ENCODE measurements around the gene LRRC45. TPM values are rescaled to one million over a fixed set of nuclear protein-coding genes. Genes with fewer than 3 reads are reported as not detected.

The LRRC45 gene
- total and polyA plus RNA-seq, 2 donors (not counting 1 experiment from before 2014, with no cell fraction given), result 2.3 to 9.9 TPM

DNA sequence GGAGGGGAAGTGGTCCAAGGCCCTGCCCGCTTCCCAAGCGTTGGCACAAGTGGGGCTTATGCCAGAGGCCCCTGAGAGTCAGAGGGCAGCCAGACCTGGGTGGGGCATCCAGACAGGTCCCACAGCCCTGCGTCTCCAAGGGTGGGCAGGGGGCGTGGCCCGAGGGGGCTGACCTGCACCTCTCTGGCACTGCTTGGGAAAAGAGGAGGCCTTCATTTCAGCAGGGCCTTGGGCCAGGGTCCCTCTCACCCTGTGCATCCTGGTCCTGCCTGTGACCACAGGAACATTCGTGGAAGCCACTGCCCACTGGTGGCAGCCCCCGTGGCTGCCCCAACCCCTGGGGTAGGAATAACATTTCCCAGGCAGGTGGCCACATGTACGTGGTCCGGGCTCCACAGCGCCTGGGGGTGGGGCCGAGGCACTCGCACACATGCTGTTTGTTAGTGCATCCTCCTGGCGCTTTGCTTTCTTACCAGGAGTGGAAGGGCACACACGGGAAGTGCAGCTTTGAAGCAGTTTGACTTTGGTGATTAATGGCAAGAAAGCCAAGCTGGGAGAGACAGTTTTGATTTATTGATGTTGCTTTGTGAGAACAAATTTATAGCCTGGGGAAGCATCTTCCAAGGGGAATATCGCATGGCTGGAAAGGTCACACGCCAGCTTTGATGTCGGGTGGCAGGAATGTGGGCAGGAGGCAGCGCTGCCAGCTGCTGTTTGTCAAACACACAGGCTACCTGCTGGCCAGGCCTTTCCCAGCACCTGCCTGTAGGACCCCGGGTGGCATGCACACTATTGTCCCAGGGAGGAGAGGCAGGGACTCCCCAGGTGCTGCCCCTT lies 4.7 kb upstream of the LRRC45 start:
- Histone ChIP-seq H3K9me3 (ENCODE audit: control insufficient read depth, insufficient read depth, low read depth, low read length) (no peaks in the 10 kb centered on the region), H3K79me2 (ENCODE audit: control insufficient read depth, insufficient read depth, low read length) (peaks cover 7% of the 10 kb centered on the region), H2AFZ (ENCODE audit: low read length) (no peak overlapping the region), H3K27ac (ENCODE audit: insufficient read depth, low read length) (no peak overlapping the region), H3K4me1 (ENCODE audit: control insufficient read depth, extremely low read depth, insufficient read depth, low read length) (peaks cover 7% of the 10 kb centered on the region), H3K4me3 (replicated peaks in 1 of 4; ENCODE audit: control extremely low read depth in 1 of 4, insufficient read depth in 1 of 4, low read depth in 3 of 4, low read length in 4 of 4) (no peak overlapping the region), H3K4me2 (ENCODE audit: extremely low read depth, insufficient read depth, low read length) (no peak overlapping the region), H3K36me3 (ENCODE audit: control insufficient read depth, insufficient read depth, low read length) (peaks cover 4% of the 10 kb centered on the region), H3K27me3 (ENCODE audit: control insufficient read depth, insufficient read depth, low read length) (no peaks in the 10 kb centered on the region), H4K20me1 (ENCODE audit: control insufficient read depth, extremely low read depth, insufficient read depth, low read length) (no peaks in the 10 kb centered on the region), H3K9ac (ENCODE audit: insufficient read depth, low read length) (no peak overlapping the region)
- no peak for DNase-seq (ENCODE audit: low read depth in 2 of 2)
- TF ChIP-seq, protein P1, sequence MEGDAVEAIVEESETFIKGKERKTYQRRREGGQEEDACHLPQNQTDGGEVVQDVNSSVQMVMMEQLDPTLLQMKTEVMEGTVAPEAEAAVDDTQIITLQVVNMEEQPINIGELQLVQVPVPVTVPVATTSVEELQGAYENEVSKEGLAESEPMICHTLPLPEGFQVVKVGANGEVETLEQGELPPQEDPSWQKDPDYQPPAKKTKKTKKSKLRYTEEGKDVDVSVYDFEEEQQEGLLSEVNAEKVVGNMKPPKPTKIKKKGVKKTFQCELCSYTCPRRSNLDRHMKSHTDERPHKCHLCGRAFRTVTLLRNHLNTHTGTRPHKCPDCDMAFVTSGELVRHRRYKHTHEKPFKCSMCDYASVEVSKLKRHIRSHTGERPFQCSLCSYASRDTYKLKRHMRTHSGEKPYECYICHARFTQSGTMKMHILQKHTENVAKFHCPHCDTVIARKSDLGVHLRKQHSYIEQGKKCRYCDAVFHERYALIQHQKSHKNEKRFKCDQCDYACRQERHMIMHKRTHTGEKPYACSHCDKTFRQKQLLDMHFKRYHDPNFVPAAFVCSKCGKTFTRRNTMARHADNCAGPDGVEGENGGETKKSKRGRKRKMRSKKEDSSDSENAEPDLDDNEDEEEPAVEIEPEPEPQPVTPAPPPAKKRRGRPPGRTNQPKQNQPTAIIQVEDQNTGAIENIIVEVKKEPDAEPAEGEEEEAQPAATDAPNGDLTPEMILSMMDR (conservative IDR thresholded peaks at IDR 0.05 in 1 of 2, IDR thresholded peaks at IDR 0.05 in 1 of 2; ENCODE audit: low read depth in 1 of 2, low read length in 2 of 2), result no peak
- no peak for TF ChIP-seq EZH2 (IDR thresholded peaks at IDR 0.05; ENCODE audit: low read length, missing control alignments)

DNA sequence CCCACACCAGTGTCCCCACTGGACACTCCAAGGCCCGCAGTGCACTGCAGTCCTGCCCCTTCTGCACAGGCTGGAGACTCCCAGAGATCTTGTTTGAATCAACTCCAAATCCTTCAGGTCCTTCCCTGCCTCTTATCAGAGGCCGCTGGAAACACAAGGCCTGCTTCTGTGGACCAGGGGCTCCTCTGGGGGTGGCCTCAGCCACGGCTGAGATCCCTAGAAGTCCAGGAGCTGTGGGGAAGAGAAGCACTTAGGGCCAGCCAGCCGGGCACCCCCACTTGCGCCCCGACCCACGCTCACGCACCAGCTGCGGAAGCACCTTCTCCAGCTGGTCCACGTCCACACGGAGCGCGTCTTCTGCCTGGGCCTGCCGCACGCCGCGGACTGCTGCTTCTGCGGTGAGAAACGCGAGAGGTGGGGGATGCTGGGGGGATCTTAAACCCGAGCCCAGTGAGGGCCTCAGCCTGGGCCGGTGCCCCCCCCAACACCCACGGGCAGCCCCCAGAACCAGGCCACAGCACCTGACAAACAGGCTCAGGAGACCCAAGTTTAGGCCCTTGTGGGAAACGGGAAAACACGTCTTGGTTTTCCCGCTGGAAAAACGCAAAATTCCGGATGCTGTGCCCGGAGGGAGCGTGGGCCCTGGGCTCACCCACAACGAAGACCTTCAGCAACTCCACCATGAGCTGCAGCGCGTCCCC lies 4.0 kb upstream of the LRRC45 start:
- Histone ChIP-seq H3K36me3 (ENCODE audit: control insufficient read depth, insufficient read depth, low read length) (peaks cover 4% of the 10 kb centered on the region), H3K4me2 (ENCODE audit: extremely low read depth, insufficient read depth, low read length) (no peak overlapping the region), H3K9ac (ENCODE audit: insufficient read depth, low read length) (no peak overlapping the region), H4K20me1 (ENCODE audit: control insufficient read depth, extremely low read depth, insufficient read depth, low read length) (no peaks in the 10 kb centered on the region), H3K27me3 (ENCODE audit: control insufficient read depth, insufficient read depth, low read length) (no peaks in the 10 kb centered on the region), H3K79me2 (ENCODE audit: control insufficient read depth, insufficient read depth, low read length) (peaks cover 7% of the 10 kb centered on the region), H3K9me3 (ENCODE audit: control insufficient read depth, insufficient read depth, low read depth, low read length) (no peaks in the 10 kb centered on the region), H3K4me1 (ENCODE audit: control insufficient read depth, extremely low read depth, insufficient read depth, low read length) (peaks cover 11% of the 10 kb centered on the region), H3K4me3 (replicated peaks in 1 of 4; ENCODE audit: control extremely low read depth in 1 of 4, insufficient read depth in 1 of 4, low read depth in 3 of 4, low read length in 4 of 4) (no peak overlapping the region), H3K27ac (ENCODE audit: insufficient read depth, low read length) (no peak overlapping the region), H2AFZ (ENCODE audit: low read length) (no peak overlapping the region)
- no peak for DNase-seq (ENCODE audit: low read depth in 2 of 2)
- TF ChIP-seq, protein P1 (conservative IDR thresholded peaks at IDR 0.05 in 1 of 2, IDR thresholded peaks at IDR 0.05 in 1 of 2; ENCODE audit: low read depth in 1 of 2, low read length in 2 of 2), result no peak
- TF ChIP-seq EZH2 (IDR thresholded peaks at IDR 0.05; ENCODE audit: low read length, missing control alignments), result no peak
